Liver (tissue), 9 donors: ENCODE data around the gene TPSD1. TPM values are rescaled to one million over a fixed set of nuclear protein-coding genes. Genes with fewer than 3 reads are reported as not detected.

Experiments
- DNase-seq: peaks from one replicate; pipeline ENCODE4 v3.0.0-alpha.2; 2017; ENCODE audit warnings: low spot score
- H3K27ac ChIP-seq, 2 donors: one replicate each; pipeline ENCODE4 v1.7.0; 2013; ENCODE audit warnings: inconsistent platforms in 2 of 2, low read length in 2 of 2, control low read depth in 1 of 2, low read depth in 1 of 2, mild to moderate bottlenecking in 1 of 2
- H3K27me3 ChIP-seq, 4 donors: one replicate each; pipeline versions ENCODE4 v1.6.1 to v1.7.0; 2013; ENCODE audit warnings: low read length in 3 of 4, inconsistent platforms in 1 of 4, mild to moderate bottlenecking in 1 of 4, moderate library complexity in 1 of 4; ENCODE audit not compliant: control insufficient read depth in 4 of 4, insufficient read depth in 4 of 4
- H3K36me3 ChIP-seq, 4 donors: one replicate each; pipeline versions ENCODE4 v1.6.1 to v1.7.0; 2013; ENCODE audit warnings: low read length in 3 of 4, mild to moderate bottlenecking in 3 of 4, low read depth in 1 of 4, moderate library complexity in 1 of 4; ENCODE audit not compliant: control insufficient read depth in 4 of 4, insufficient read depth in 3 of 4
- H3K4me1 ChIP-seq, 4 donors: one replicate each; pipeline versions ENCODE4 v1.6.1 to v1.7.0; 2013; ENCODE audit warnings: low read length in 3 of 4, mild to moderate bottlenecking in 3 of 4, moderate library complexity in 1 of 4; ENCODE audit not compliant: control insufficient read depth in 4 of 4, insufficient read depth in 4 of 4
- H3K4me3 ChIP-seq, 3 donors: one replicate each; pipeline versions ENCODE4 v1.6.1 to v1.7.0; 2013; ENCODE audit warnings: low read length in 3 of 3, control low read depth in 1 of 3, low read depth in 1 of 3, mild to moderate bottlenecking in 1 of 3
- H3K9ac ChIP-seq, 2 donors: one replicate each; pipeline ENCODE4 v1.7.0; 2013; ENCODE audit warnings: low read length in 2 of 2, mild to moderate bottlenecking in 2 of 2, moderate library complexity in 2 of 2, control low read depth in 1 of 2, low read depth in 1 of 2
- H3K9me3 ChIP-seq, 4 donors: one replicate each; pipeline versions ENCODE4 v1.6.1 to v1.7.0; 2013; ENCODE audit warnings: low read length in 3 of 4; ENCODE audit not compliant: control insufficient read depth in 4 of 4
- CTCF ChIP-seq: fragments of 150-350 bp; IDR thresholded peaks from 2 replicates; pipeline ENCODE4 v1.5.1; 2017; ENCODE audit warnings: improper control_type of control experiment, low read depth, low read length; ENCODE audit not compliant: missing input control
- EGR1 ChIP-seq, 2 donors: IDR thresholded peaks; 2 replicates each; pipeline ENCODE4 v1.6.1; 2016 to 2018; ENCODE audit warnings: antibody characterized with exemption in 2 of 2, low read depth in 2 of 2
- FOXA1 ChIP-seq: IDR thresholded peaks from 2 replicates; pipeline ENCODE4 v1.6.1; 2016; ENCODE audit warnings: antibody characterized with exemption
- FOXA2 ChIP-seq: IDR thresholded peaks from 2 replicates; pipeline ENCODE4 v1.6.1; 2016; ENCODE audit warnings: antibody characterized with exemption
- GABPA ChIP-seq, 2 donors: IDR thresholded peaks in 1 of 2; conservative IDR thresholded peaks in 1 of 2; 2 replicates each; pipeline ENCODE4 v1.6.1; 2016; ENCODE audit warnings: antibody characterized with exemption in 2 of 2, mild to moderate bottlenecking in 1 of 2, moderate library complexity in 1 of 2
- HNF4A ChIP-seq, 2 donors: conservative IDR thresholded peaks; 2 replicates each; pipeline ENCODE4 v1.6.1; 2016; ENCODE audit warnings: antibody characterized with exemption in 2 of 2, mild to moderate bottlenecking in 2 of 2
- HNF4G ChIP-seq: IDR thresholded peaks from 2 replicates; pipeline ENCODE4 v1.6.1; 2016; ENCODE audit warnings: antibody characterized with exemption
- JUND ChIP-seq, 2 donors: IDR thresholded peaks; 2 replicates each; pipeline ENCODE4 v1.6.1; 2016; ENCODE audit warnings: antibody characterized with exemption in 2 of 2
- MAX ChIP-seq: IDR thresholded peaks from 2 replicates; pipeline ENCODE4 v1.6.1; 2016; ENCODE audit warnings: antibody characterized with exemption
- NR2F2 ChIP-seq: IDR thresholded peaks from 2 replicates; pipeline ENCODE4 v1.6.1; 2016; ENCODE audit warnings: antibody characterized with exemption
- RAD21 ChIP-seq, 2 donors: IDR thresholded peaks; 2 replicates each; pipeline ENCODE4 v1.6.1; 2016; ENCODE audit warnings: antibody characterized with exemption in 2 of 2, mild to moderate bottlenecking in 2 of 2
- RXRA ChIP-seq, 2 donors: IDR thresholded peaks; 2 replicates each; pipeline ENCODE4 v1.6.1; 2017 to 2018; ENCODE audit warnings: antibody characterized with exemption in 2 of 2, mild to moderate bottlenecking in 1 of 2
- SP1 ChIP-seq: IDR thresholded peaks from 2 replicates; pipeline ENCODE4 v1.6.1; 2018; ENCODE audit warnings: antibody characterized with exemption, mild to moderate bottlenecking
- TAF1 ChIP-seq: conservative IDR thresholded peaks from 2 replicates; pipeline ENCODE4 v1.6.1; 2016; ENCODE audit warnings: antibody characterized with exemption, mild to moderate bottlenecking
- YY1 ChIP-seq: IDR thresholded peaks from 2 replicates; pipeline ENCODE4 v1.6.1; 2016; ENCODE audit warnings: antibody characterized with exemption, mild to moderate bottlenecking
- ZBTB33 ChIP-seq: IDR thresholded peaks from 2 replicates; pipeline ENCODE4 v1.6.1; 2016; ENCODE audit warnings: antibody characterized with exemption
- WGBS: extraction: QIAGEN DNeasy Blood & Tissue Kit; methylation state at CpG from one replicate; pipeline ENCODE4 v1.1.7; 2013; 5-methylcytosine and 5-hydroxymethylcytosine counted together
- polyA plus RNA-seq, 2 donors: library from polyadenylated mRNA; stranded (reverse) in 1 of 2; unstranded in 1 of 2; fragments of 200-250 nt in 1 of 2; fragments of >200 nt in 1 of 2; fragmentation: Nextera tagmentation in 1 of 2; extraction: Ambion mirVana in 1 of 2; gene quantifications; one replicate each; pipeline versions ENCODE4 v1.2.1 to v1.2.3, GENCODE V29; 2013 to 2015
- total RNA-seq, 2 donors: library from RNA; depleted of rRNA; stranded (reverse); fragments of >200 nt; gene quantifications; one replicate each; pipeline ENCODE4 v1.2.3, GENCODE V29; 2014
- TF ChIP-seq, protein P1 (sequence below): IDR thresholded peaks from 2 replicates; pipeline ENCODE4 v1.6.1; 2016; ENCODE audit warnings: antibody characterized with exemption
- TF ChIP-seq, protein P2 (sequence below): IDR thresholded peaks from 2 replicates; pipeline ENCODE4 v1.6.1; 2016; ENCODE audit warnings: antibody characterized with exemption, mild to moderate bottlenecking
- donor health status: healthy.
- donor health status: healthy.
- donor health status: healthy.
- donor health status: healthy.
- donor health status: healthy.

The TPSD1 gene
- total and polyA plus RNA-seq, 4 donors, result 0.28 to 0.40 TPM; not detected in 2

GRCh38 chr16:1297018-1297696 lies 41.3 kb downstream of the TPSD1 start:
- Histone ChIP-seq H3K9me3 (no peaks in the 10 kb centered on the region), H3K4me3 (no peak overlapping the region), H3K4me1 (peaks cover 5 to 35% (median 25%) of the 10 kb centered on the region in 4 donors), H3K9ac (peak overlapping the region; percentile 41 to 78), H3K27me3 (no peaks in the 10 kb centered on the region), H3K36me3 (no peaks in the 10 kb centered on the region), H3K27ac (peak overlapping the region; percentile 80 to 93)
- DNase-seq, result no peak
- TF ChIP-seq NR2F2 (no peak), TAF1 (no peak), YY1 (peak; percentile 78), SP1 (no peak), JUND (IDR thresholded peaks at IDR 0.05) (peak; percentile 84 to 97), ZBTB33 (no peak), FOXA2 (peak; percentile 51), EGR1 (IDR thresholded peaks at IDR 0.05; ENCODE audit: low read depth in 2 of 2) (no peak), CTCF (no peak), GABPA (IDR thresholded peaks at IDR 0.05 in 1 of 2, conservative IDR thresholded peaks at IDR 0.05 in 1 of 2) (peak in 1 of 2 donors; percentile 34), HNF4A (conservative IDR thresholded peaks at IDR 0.05) (peak in 1 of 2 donors; percentile 58), MAX (no peak), FOXA1 (no peak), HNF4G (no peak), RXRA (IDR thresholded peaks at IDR 0.05) (peak in 1 of 2 donors; percentile 73), RAD21 (IDR thresholded peaks at IDR 0.05) (no peak)
- TF ChIP-seq, protein P1, sequence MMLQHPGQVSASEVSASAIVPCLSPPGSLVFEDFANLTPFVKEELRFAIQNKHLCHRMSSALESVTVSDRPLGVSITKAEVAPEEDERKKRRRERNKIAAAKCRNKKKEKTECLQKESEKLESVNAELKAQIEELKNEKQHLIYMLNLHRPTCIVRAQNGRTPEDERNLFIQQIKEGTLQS, result peak; percentile 41
- TF ChIP-seq, protein P2, sequence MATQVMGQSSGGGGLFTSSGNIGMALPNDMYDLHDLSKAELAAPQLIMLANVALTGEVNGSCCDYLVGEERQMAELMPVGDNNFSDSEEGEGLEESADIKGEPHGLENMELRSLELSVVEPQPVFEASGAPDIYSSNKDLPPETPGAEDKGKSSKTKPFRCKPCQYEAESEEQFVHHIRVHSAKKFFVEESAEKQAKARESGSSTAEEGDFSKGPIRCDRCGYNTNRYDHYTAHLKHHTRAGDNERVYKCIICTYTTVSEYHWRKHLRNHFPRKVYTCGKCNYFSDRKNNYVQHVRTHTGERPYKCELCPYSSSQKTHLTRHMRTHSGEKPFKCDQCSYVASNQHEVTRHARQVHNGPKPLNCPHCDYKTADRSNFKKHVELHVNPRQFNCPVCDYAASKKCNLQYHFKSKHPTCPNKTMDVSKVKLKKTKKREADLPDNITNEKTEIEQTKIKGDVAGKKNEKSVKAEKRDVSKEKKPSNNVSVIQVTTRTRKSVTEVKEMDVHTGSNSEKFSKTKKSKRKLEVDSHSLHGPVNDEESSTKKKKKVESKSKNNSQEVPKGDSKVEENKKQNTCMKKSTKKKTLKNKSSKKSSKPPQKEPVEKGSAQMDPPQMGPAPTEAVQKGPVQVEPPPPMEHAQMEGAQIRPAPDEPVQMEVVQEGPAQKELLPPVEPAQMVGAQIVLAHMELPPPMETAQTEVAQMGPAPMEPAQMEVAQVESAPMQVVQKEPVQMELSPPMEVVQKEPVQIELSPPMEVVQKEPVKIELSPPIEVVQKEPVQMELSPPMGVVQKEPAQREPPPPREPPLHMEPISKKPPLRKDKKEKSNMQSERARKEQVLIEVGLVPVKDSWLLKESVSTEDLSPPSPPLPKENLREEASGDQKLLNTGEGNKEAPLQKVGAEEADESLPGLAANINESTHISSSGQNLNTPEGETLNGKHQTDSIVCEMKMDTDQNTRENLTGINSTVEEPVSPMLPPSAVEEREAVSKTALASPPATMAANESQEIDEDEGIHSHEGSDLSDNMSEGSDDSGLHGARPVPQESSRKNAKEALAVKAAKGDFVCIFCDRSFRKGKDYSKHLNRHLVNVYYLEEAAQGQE, result peak; percentile 29
- 33% methylated on average over 6 of the region's 6 CpGs for WGBS
